IPS-20b (cell line): ENCODE measurements around the gene PCBD1.
"Not testable (repeated sequence)": the region's sequence is repeated elsewhere in the genome, so short reads cannot be mapped to it uniquely, and the experiment has no call there.

Experiments used
- H3K27ac ChIP-seq: one replicate; pipeline ENCODE4 v1.5.1; 2013; ENCODE audit warnings: low read length
- H3K27me3 ChIP-seq: 2 replicates; pipeline ENCODE4 v1.6.1; 2013; ENCODE audit warnings: mild to moderate bottlenecking, low read length, inconsistent platforms; ENCODE audit not compliant: insufficient read depth
- H3K36me3 ChIP-seq: 2 replicates; pipeline ENCODE4 v1.6.1; 2013; ENCODE audit warnings: low read depth, mild to moderate bottlenecking, inconsistent platforms, low read length, moderate library complexity; ENCODE audit not compliant: insufficient read depth
- H3K4me1 ChIP-seq: 2 replicates; pipeline ENCODE4 v1.6.1; 2013; ENCODE audit warnings: mild to moderate bottlenecking, control low read depth, inconsistent platforms, low read length, moderate library complexity; ENCODE audit not compliant: insufficient read depth
- H3K4me3 ChIP-seq: 2 replicates; pipeline ENCODE4 v1.5.1; 2013; ENCODE audit warnings: mild to moderate bottlenecking, low read length, inconsistent platforms
- H3K9ac ChIP-seq: 2 replicates; pipeline ENCODE4 v1.6.1; 2013; ENCODE audit warnings: low read depth, mild to moderate bottlenecking, inconsistent platforms, low read length, moderate library complexity
- H3K9me3 ChIP-seq: 2 replicates; pipeline ENCODE4 v1.6.1; 2013; ENCODE audit warnings: mild to moderate bottlenecking, low read depth, low read length, inconsistent platforms; ENCODE audit not compliant: insufficient read depth

PCBD1 gene

GRCh38 chr10:70927189-70927943 is 39.0 kb upstream of the PCBD1 start:
- no peaks in the 10 kb centered on the region for H3K9me3 ChIP-seq
- H3K9ac ChIP-seq = no peak overlapping the region
- H3K4me1 ChIP-seq = no peaks in the 10 kb centered on the region
- H3K4me3 ChIP-seq = no peak overlapping the region
- H3K27me3 ChIP-seq = 0 out of 2 replicates have a peak, but pooled peaks cover 3% of the 10 kb centered on the region
- H3K27ac ChIP-seq = no peak overlapping the region
- H3K36me3 ChIP-seq = no peaks in the 10 kb centered on the region

- Histone ChIP-seq H3K4me3 (no peak overlapping the region), H3K4me1 (no peaks in the 10 kb centered on the region), H3K9me3 (no peaks in the 10 kb centered on the region), H3K36me3 (no peaks in the 10 kb centered on the region), H3K27me3 (0 out of 2 replicates have a peak, but pooled peaks cover 3% of the 10 kb centered on the region), H3K27ac (no peak overlapping the region), H3K9ac (no peak overlapping the region)
Observed at GRCh38 chr10:70926226-70927000, 38.0 kb upstream of the PCBD1 start.

GRCh38 chr10:70925377-70926225 is 37.2 kb upstream of the PCBD1 start:
- Histone ChIP-seq H3K4me1 (no peaks in the 10 kb centered on the region), H3K27me3 (0 out of 2 replicates have a peak, but pooled peaks cover 3% of the 10 kb centered on the region), H3K9me3 (no peaks in the 10 kb centered on the region), H3K9ac (no peak overlapping the region), H3K27ac (no peak overlapping the region), H3K4me3 (no peak overlapping the region), H3K36me3 (no peaks in the 10 kb centered on the region)

GRCh38 chr10:70923696-70924095 is 35.3 kb upstream of the PCBD1 start:
- Histone ChIP-seq H3K36me3 (no peaks in the 10 kb centered on the region), H3K27me3 (0 out of 2 replicates have a peak, but pooled peaks cover 3% of the 10 kb centered on the region), H3K9ac (no peak overlapping the region)

GRCh38 chr10:70921285-70921684 is 32.9 kb upstream of the PCBD1 start:
- Histone ChIP-seq H3K9me3 (no peaks in the 10 kb centered on the region), H3K4me3 (no peak overlapping the region), H3K27ac (no peak overlapping the region)

More at GRCh38 chr10:70923696-70924095, 35.3 kb upstream of the PCBD1 start:
- no peaks in the 10 kb centered on the region for H3K9me3 ChIP-seq
- H3K4me1 ChIP-seq = no peaks in the 10 kb centered on the region
- H3K4me3 ChIP-seq = no peak overlapping the region
- no peak overlapping the region for H3K27ac ChIP-seq

GRCh38 chr10:70920519-70920918 is 32.2 kb upstream of the PCBD1 start:
- Histone ChIP-seq H3K4me1 (no peaks in the 10 kb centered on the region), H3K9me3 (no peaks in the 10 kb centered on the region), H3K36me3 (no peaks in the 10 kb centered on the region), H3K27ac (no peak overlapping the region), H3K4me3 (no peak overlapping the region), H3K27me3 (0 out of 2 replicates have a peak, but pooled peaks cover 3% of the 10 kb centered on the region), H3K9ac (no peak overlapping the region)

More at GRCh38 chr10:70921285-70921684, 32.9 kb upstream of the PCBD1 start:
- H3K27me3 ChIP-seq = 0 out of 2 replicates have a peak, but pooled peaks cover 3% of the 10 kb centered on the region
- no peaks in the 10 kb centered on the region for H3K36me3 ChIP-seq
- no peaks in the 10 kb centered on the region for H3K4me1 ChIP-seq
- no peak overlapping the region for H3K9ac ChIP-seq

GRCh38 chr10:70919906-70920305 is 31.5 kb upstream of the PCBD1 start:
- H3K4me3 ChIP-seq, H3K9ac ChIP-seq, H3K4me1 ChIP-seq, H3K27me3 ChIP-seq, H3K9me3 ChIP-seq, H3K36me3 ChIP-seq, H3K27ac ChIP-seq: not testable (repeated sequence)

- Histone ChIP-seq H3K27ac (no peak overlapping the region), H3K9ac (no peak overlapping the region), H3K36me3 (no peaks in the 10 kb centered on the region), H3K4me3 (no peak overlapping the region), H3K27me3 (no peaks in the 10 kb centered on the region), H3K9me3 (no peaks in the 10 kb centered on the region), H3K4me1 (no peaks in the 10 kb centered on the region)
Observed at GRCh38 chr10:70918851-70919530, 30.6 kb upstream of the PCBD1 start.

GRCh38 chr10:70917635-70918034 is 29.3 kb upstream of the PCBD1 start:
- no peak overlapping the region for H3K9ac ChIP-seq
- no peaks in the 10 kb centered on the region for H3K9me3 ChIP-seq
- H3K36me3 ChIP-seq = no peaks in the 10 kb centered on the region
- no peak overlapping the region for H3K4me3 ChIP-seq
- no peaks in the 10 kb centered on the region; the same call in 1 of the 2 replicates for H3K27me3 ChIP-seq
- H3K27ac ChIP-seq = no peak overlapping the region
- H3K4me1 ChIP-seq = no peaks in the 10 kb centered on the region

- Histone ChIP-seq H3K9me3 (no peaks in the 10 kb centered on the region), H3K4me1 (no peaks in the 10 kb centered on the region), H3K27me3 (no peaks in the 10 kb centered on the region; the same call in 1 of the 2 replicates), H3K9ac (no peak overlapping the region), H3K36me3 (no peaks in the 10 kb centered on the region), H3K4me3 (no peak overlapping the region), H3K27ac (no peak overlapping the region)
Observed at GRCh38 chr10:70917226-70917625, 28.9 kb upstream of the PCBD1 start.

- H3K27ac ChIP-seq = no peak overlapping the region
- H3K4me3 ChIP-seq = no peak overlapping the region
- no peaks in the 10 kb centered on the region for H3K36me3 ChIP-seq
- no peak overlapping the region for H3K9ac ChIP-seq
- no peaks in the 10 kb centered on the region for H3K4me1 ChIP-seq
- no peaks in the 10 kb centered on the region; the same call in 1 of the 2 replicates for H3K27me3 ChIP-seq
- H3K9me3 ChIP-seq = no peaks in the 10 kb centered on the region
Observed at GRCh38 chr10:70916241-70916640, 27.9 kb upstream of the PCBD1 start.
